ENCODE results near the gene ITGB2.

Gene ITGB2

GRCh38 chr21:44955798-44956175 is 35.1 kb upstream of the ITGB2 start:
- in situ Hi-C loops (cut with MboI; ENCODE audit: low sequenced_read_pairs) = no loop called here

- in situ Hi-C loops (cut with MboI; ENCODE audit: low sequenced_read_pairs) = no loop called here
These were observed 34.6 kb upstream of the ITGB2 start for GRCh38 chr21:44955141-44955797.

GRCh38 chr21:44954281-44954771 is 33.6 kb upstream of the ITGB2 start:
- in situ Hi-C loops (cut with MboI; ENCODE audit: low sequenced_read_pairs) = loop anchor here (5.0 kb wide), 1 partner anchor 183 kb away; no protein-coding TSS in a partner anchor

- in situ Hi-C loops (cut with MboI; ENCODE audit: low sequenced_read_pairs) = loop anchor here (5.0 kb wide), 1 partner anchor 184 kb away; no protein-coding TSS in a partner anchor
These were observed 32.9 kb upstream of the ITGB2 start for GRCh38 chr21:44953628-44954021.

- in situ Hi-C loops (cut with MboI; ENCODE audit: low sequenced_read_pairs) = loop anchor here (5.0 kb wide), 1 partner anchor 184 kb away; no protein-coding TSS in a partner anchor
These were observed 32.4 kb upstream of the ITGB2 start for GRCh38 chr21:44952929-44953627.

- in situ Hi-C loops (cut with MboI; ENCODE audit: low sequenced_read_pairs) = loop anchor here (5.0 kb wide), 1 partner anchor 185 kb away; no protein-coding TSS in a partner anchor
These were observed 31.6 kb upstream of the ITGB2 start for GRCh38 chr21:44952116-44952928.

- in situ Hi-C loops (cut with MboI; ENCODE audit: low sequenced_read_pairs) = loop anchor here (5.0 kb wide), 1 partner anchor 186 kb away; no protein-coding TSS in a partner anchor
These were observed 30.7 kb upstream of the ITGB2 start for GRCh38 chr21:44951186-44951915.

GRCh38 chr21:44950351-44950750 is 29.7 kb upstream of the ITGB2 start:
- in situ Hi-C loops (cut with MboI; ENCODE audit: low sequenced_read_pairs) = loop anchor here (5.0 kb wide), 1 partner anchor 187 kb away; no protein-coding TSS in a partner anchor

GRCh38 chr21:44949779-44950198 is 29.1 kb upstream of the ITGB2 start:
- in situ Hi-C loops (cut with MboI; ENCODE audit: low sequenced_read_pairs) = loop anchor here (5.0 to 25.0 kb wide), 3 partner anchors 137 to 437 kb away; partner anchors contain the start of genes SUMO3 and UBE2G2

GRCh38 chr21:44949161-44949778 is 28.6 kb upstream of the ITGB2 start:
- in situ Hi-C loops (cut with MboI; ENCODE audit: low sequenced_read_pairs) = loop anchor here (25.0 kb wide), 2 partner anchors 137 to 437 kb away; partner anchors contain the start of genes SUMO3 and UBE2G2

GRCh38 chr21:44948426-44949120 is 27.9 kb upstream of the ITGB2 start:
- in situ Hi-C loops (cut with MboI; ENCODE audit: low sequenced_read_pairs) = loop anchor here (25.0 kb wide), 2 partner anchors 136 to 436 kb away; partner anchors contain the start of genes SUMO3 and UBE2G2

GRCh38 chr21:44947930-44948331 is 27.2 kb upstream of the ITGB2 start:
- in situ Hi-C loops (cut with MboI; ENCODE audit: low sequenced_read_pairs) = loop anchor here (25.0 kb wide), 2 partner anchors 136 to 436 kb away; partner anchors contain the start of genes SUMO3 and UBE2G2

GRCh38 chr21:44947111-44947929 is 26.6 kb upstream of the ITGB2 start:
- in situ Hi-C loops (cut with MboI; ENCODE audit: low sequenced_read_pairs) = loop anchor here (25.0 kb wide), 2 partner anchors 135 to 435 kb away; partner anchors contain the start of genes SUMO3 and UBE2G2

GRCh38 chr21:44946254-44947041 is 25.7 kb upstream of the ITGB2 start:
- in situ Hi-C loops (cut with MboI; ENCODE audit: low sequenced_read_pairs) = loop anchor here (25.0 kb wide), 2 partner anchors 134 to 434 kb away; partner anchors contain the start of genes SUMO3 and UBE2G2

GRCh38 chr21:44944596-44944995 is 23.9 kb upstream of the ITGB2 start:
- in situ Hi-C loops (cut with MboI; ENCODE audit: low sequenced_read_pairs) = loop anchor here (25.0 kb wide), 2 partner anchors 132 to 432 kb away; partner anchors contain the start of genes SUMO3 and UBE2G2

- in situ Hi-C loops (cut with MboI; ENCODE audit: low sequenced_read_pairs) = loop anchor here (25.0 kb wide), 2 partner anchors 132 to 432 kb away; partner anchors contain the start of genes SUMO3 and UBE2G2
These were observed 23.2 kb upstream of the ITGB2 start for GRCh38 chr21:44943686-44944550.
